Upper lobe of right lung (tissue), 1 donor: Measurements from ENCODE around the gene SLBP. TPM values are rescaled to one million over a fixed set of nuclear protein-coding genes. Genes with fewer than 3 reads are reported as not detected.

Experiments
- ATAC-seq: fragments of 200-7000 bp; cut with Tn5 transposase; one replicate; pipeline ENCODE4 v1.9.1; 2020; ENCODE audit warnings: mild to moderate bottlenecking, moderate library complexity
- DNase-seq: peaks from one replicate; pipeline ENCODE4 v3.0.0-alpha.2; 2020
- H3K27ac ChIP-seq: fragments of 200-600 bp; one replicate; pipeline ENCODE4 v1.8.0; 2022
- H3K27me3 ChIP-seq: fragments of 200-600 bp; one replicate; pipeline ENCODE4 v1.8.0; 2022; ENCODE audit warnings: mild to moderate bottlenecking
- H3K36me3 ChIP-seq: fragments of 200-600 bp; one replicate; pipeline ENCODE4 v1.8.0; 2022
- H3K4me1 ChIP-seq: fragments of 200-600 bp; one replicate; pipeline ENCODE4 v1.8.0; 2022
- H3K4me3 ChIP-seq: fragments of 200-600 bp; one replicate; pipeline ENCODE4 v1.8.0; 2022; ENCODE audit warnings: mild to moderate bottlenecking
- H3K9me3 ChIP-seq: fragments of 200-600 bp; one replicate; pipeline ENCODE4 v1.8.0; 2022
- CTCF ChIP-seq: fragments of 200-600 bp; IDR thresholded peaks from one replicate; pipeline ENCODE4 v1.8.0; 2022; ENCODE audit warnings: antibody characterized with exemption
- intact Hi-C: fragments of 100-400 bp; cut with DNase I; formaldehyde crosslinking; loops from one replicate; pipeline ENCODE4 v1.11.0; 2022
- total RNA-seq: library from RNA; stranded (reverse); fragmentation: NEBNext Ultra II Directional; extraction: Animal tissue kit (Norgen Biotek cat#: 25700); gene quantifications from one replicate; pipeline ENCODE4 v1.2.1, GENCODE V29; 2021
- donor health status: DM: no; HTN: yes; CAD: no; lungs with severe emphysema.

Gene SLBP
- total RNA-seq, 1 donor from 2014 or later, result 32.8 TPM

GRCh38 chr4:1758306-1759121 lies 46.4 kb upstream of the SLBP start:
- H3K27ac ChIP-seq, result no peak overlapping the region
- intact Hi-C loops, result no loop called here
- no peak for TF ChIP-seq CTCF
- H3K27me3 ChIP-seq, result no peaks in the 10 kb centered on the region
- H3K4me3 ChIP-seq, result no peak overlapping the region
- ATAC-seq, result no peak
- H3K36me3 ChIP-seq, result no peaks in the 10 kb centered on the region
- DNase-seq, result no peak
- no peaks in the 10 kb centered on the region for H3K9me3 ChIP-seq
- H3K4me1 ChIP-seq, result peaks cover 12% of the 10 kb centered on the region

GRCh38 chr4:1757836-1758235 lies 45.7 kb upstream of the SLBP start:
- H3K4me3 ChIP-seq, result no peak overlapping the region
- H3K27me3 ChIP-seq, result no peaks in the 10 kb centered on the region
- no peak overlapping the region for H3K27ac ChIP-seq
- ATAC-seq, result no peak
- intact Hi-C loops, result no loop called here
- no peak for DNase-seq
- H3K36me3 ChIP-seq, result no peaks in the 10 kb centered on the region
- no peaks in the 10 kb centered on the region for H3K9me3 ChIP-seq
- no peak for TF ChIP-seq CTCF
- peaks cover 12% of the 10 kb centered on the region for H3K4me1 ChIP-seq

- no peak for DNase-seq
- no peak overlapping the region for H3K4me3 ChIP-seq
- peaks cover 19% of the 10 kb centered on the region for H3K4me1 ChIP-seq
- ATAC-seq, result no peak
- no peak overlapping the region for H3K27ac ChIP-seq
- intact Hi-C loops, result no loop called here
- H3K36me3 ChIP-seq, result no peaks in the 10 kb centered on the region
- no peaks in the 10 kb centered on the region for H3K9me3 ChIP-seq
- no peaks in the 10 kb centered on the region for H3K27me3 ChIP-seq
- TF ChIP-seq CTCF, result no peak
Measured at GRCh38 chr4:1756893-1757779, 45.0 kb upstream of the SLBP start.

GRCh38 chr4:1756079-1756478 lies 44.0 kb upstream of the SLBP start:
- intact Hi-C loops, result no loop called here
- no peak for DNase-seq

GRCh38 chr4:1755297-1755696 lies 43.2 kb upstream of the SLBP start:
- no peak for TF ChIP-seq CTCF
- H3K27ac ChIP-seq, result no peak overlapping the region
- peaks cover 20% of the 10 kb centered on the region for H3K4me1 ChIP-seq
- H3K4me3 ChIP-seq, result no peak overlapping the region
- no peaks in the 10 kb centered on the region for H3K27me3 ChIP-seq
- H3K36me3 ChIP-seq, result no peaks in the 10 kb centered on the region
- intact Hi-C loops, result no loop called here
- DNase-seq, result no peak
- H3K9me3 ChIP-seq, result no peaks in the 10 kb centered on the region
- no peak for ATAC-seq

More at GRCh38 chr4:1756079-1756478, 44.0 kb upstream of the SLBP start:
- H3K9me3 ChIP-seq, result no peaks in the 10 kb centered on the region
- no peak for ATAC-seq
- no peak for TF ChIP-seq CTCF
- peaks cover 20% of the 10 kb centered on the region for H3K4me1 ChIP-seq
- H3K36me3 ChIP-seq, result no peaks in the 10 kb centered on the region
- no peak overlapping the region for H3K4me3 ChIP-seq
- H3K27ac ChIP-seq, result no peak overlapping the region
- H3K27me3 ChIP-seq, result no peaks in the 10 kb centered on the region
